NCI-H446 treated with DMSO at 0.1 percent for 48 hours (cell line): ENCODE measurements around the gene GFRA1.

Experiments
- DNase-seq: peaks from one replicate; lab custom pipeline; 2025; lab: John Stamatoyannopoulos, UW

The GFRA1 gene

DNA sequence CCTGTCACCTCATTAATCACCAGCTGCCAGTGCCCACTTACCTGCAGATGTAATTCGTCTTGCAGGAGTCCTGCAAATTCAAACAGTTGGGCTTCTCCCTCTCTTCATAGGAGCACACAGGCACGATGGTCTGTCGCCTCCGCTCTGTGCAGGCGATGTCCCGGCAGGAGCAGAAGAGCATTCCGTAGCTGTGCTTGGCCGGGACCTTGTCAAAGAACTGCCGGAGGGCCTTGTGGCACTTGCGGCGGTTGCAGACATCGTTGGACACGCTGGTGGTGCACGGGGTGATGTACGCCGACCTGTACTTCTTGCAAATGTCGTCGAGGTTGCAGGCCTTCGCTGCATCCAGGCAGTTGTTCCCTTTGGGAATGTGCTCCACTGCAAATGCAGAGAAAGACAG is 147.8 kb downstream of the GFRA1 start:
- no peak for DNase-seq

DNA sequence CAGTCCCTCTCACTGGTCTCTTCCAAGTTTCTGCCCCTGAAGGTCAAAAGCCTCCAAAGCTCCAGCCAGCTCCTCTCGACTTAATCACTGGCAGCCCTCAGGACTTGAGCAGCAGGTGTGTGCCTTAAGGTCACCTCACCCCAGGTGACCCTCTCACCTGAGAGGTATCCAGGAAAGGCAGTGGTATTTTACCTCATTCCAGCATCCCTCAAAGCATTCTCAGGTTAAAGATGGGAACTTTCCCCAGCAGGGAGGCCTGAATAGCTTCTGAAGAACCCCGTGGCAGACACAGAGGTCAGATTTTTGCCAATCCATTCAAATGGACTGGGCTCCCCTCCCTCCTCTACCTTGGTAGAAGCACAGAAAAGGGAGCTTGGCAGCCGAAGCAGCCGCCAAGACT is 148.2 kb downstream of the GFRA1 start:
- no peak for DNase-seq

- no peak for DNase-seq
Observed at GRCh38 chr10:116122664-116123063, 150.3 kb downstream of the GFRA1 start.

GRCh38 chr10:116121640-116122525 is 151.1 kb downstream of the GFRA1 start:
- DNase-seq: no peak

- DNase-seq: no peak
Observed at GRCh38 chr10:116120688-116121455, 152.1 kb downstream of the GFRA1 start.

DNA sequence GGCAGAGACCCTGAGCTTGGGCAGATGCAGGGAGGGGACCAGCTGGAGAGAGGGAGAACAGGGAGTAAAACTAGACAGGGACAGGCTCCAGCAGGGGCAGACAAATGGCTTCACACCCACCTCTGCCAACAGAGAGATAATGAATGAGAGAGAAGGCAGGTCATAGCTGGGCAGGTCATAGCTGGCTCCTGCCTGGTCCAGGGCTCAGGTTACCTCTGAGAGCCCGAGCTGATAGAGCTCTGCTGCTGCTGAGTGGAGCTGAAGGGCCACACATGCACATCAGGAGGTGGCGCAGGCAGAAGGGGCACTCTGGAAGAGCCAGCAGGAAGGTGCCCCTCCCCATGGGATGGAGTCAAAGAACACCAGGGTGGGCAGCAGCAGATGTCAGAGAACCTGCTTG is 154.2 kb downstream of the GFRA1 start:
- DNase-seq: no peak

DNA sequence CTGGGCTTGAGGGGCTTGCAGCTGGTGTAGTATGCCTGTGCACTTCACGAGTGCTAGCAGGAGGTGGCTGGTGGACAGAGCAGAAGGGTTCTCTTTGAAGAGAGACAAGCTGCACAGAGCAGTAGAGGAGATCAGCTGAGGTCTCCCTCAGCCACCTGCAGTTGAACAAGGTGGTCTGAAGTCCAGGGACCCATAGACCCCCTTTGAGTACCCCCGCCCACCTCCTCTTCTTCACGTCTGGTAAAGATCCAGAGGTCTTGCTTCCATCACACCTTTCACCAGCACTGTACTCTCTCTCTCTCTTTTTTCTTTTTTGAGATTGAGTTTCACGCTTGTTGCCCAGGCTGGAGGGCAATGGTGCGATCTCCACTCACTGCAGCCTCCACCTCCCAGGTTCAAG is 157.2 kb downstream of the GFRA1 start:
- DNase-seq: no peak

- DNase-seq: no peak
Observed at GRCh38 chr10:116115036-116115641, 157.9 kb downstream of the GFRA1 start.

DNA sequence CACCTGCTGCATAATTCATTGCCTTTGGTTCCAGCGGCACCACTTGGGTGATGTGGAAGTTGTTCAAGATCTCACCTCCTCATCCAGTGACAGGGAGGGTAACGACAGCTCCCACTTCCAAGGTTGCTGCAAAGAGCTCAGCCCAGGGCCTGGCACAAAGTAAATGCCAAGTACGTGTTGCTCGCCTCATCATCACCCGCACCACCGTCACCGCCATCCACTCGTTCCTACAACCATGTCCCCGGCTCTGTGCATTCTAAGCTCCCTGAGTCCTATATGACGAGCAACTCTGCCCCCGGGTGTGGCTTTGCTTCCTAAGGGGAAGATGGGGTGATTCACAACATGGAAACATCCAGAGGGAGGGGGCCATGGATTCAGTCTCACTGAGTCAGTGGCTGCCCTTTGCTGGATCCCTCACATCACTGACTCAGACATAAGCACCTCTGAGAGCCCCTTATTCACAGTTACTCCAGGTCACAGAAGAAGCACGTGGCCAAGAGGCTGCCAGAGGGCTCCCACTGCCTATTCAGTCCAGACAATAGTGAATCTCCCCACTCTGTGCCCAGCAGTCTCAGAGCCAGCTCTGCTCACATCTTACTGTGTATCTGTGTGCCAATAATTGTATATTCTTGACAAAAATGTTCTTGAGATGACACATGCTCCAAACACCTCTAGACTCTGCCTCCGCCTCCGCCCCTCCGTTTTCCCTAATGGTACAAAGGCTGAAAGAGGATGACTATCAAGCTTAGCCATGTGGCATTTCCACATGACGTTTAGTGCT is 159.1 kb downstream of the GFRA1 start:
- DNase-seq: no peak

DNA sequence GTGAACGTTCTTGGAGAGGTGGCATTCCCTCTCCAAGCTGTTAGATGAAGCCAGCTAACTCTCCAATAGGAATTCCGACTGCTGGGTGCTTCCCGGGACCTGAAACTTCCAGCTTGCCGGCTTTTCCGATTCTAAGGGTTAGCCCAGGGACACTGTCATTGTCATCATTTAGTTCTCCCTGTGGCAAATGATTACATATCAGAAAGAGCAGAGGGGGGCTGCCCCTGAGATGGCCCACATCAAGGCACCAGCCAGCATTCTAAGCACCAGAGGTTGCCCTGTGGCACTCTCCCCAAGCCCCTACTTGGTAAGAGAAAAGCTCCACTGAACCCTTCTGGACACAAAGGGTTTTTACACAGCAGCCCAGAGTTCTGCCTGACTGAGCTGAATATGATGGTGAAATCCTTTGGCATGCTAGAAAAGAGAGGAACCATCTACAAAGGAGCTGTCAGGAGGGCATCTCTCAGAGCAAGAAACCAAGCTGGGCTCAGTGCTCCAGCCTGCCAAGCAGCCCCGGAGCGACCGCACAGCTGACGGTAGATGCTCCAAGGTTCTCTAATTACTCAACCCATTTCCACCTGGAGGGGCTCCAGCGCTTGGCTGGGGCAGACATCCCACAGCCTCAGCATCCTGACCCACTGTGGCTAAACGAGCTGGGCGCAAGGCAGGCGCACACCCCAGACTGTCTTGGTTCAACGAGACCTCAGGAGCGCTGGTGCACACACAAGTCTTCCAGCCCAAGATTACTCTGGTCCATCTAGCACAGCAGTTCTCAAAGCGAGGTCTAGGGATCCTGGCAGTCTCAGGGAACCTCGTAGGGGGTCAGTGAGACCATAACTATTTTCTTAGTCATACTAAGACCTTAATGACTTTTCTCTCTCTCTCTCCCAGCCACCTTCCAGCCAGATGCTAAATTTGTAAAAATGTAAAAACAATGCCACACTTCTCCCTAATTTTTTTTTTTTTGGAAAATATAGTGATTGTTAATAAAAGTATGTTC is 160.5 kb downstream of the GFRA1 start:
- no peak for DNase-seq

- DNase-seq: no peak
Observed at GRCh38 chr10:116111483-116112095, 161.4 kb downstream of the GFRA1 start.

- DNase-seq: no peak
Observed at GRCh38 chr10:116110736-116111135, 162.3 kb downstream of the GFRA1 start.

DNA sequence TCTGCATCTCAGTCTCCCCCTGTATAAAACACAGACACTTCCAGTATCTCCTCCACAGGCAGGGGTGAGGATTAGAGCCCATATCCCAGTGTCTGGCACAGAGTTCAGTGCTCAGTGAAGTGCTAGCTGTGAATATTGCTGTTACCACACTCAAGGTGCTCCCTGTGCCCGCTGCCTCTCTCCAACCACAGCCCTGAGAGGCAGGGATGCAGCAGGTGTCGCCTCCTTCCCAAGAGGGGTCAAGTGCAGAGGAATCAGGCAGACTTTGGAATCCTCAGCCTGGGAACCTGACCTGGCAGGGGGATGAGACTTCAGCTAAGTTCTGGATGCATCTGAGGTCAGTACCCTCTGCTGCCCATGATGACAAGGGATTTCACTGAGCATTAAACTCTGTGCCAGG is 163.1 kb downstream of the GFRA1 start:
- no peak for DNase-seq

- DNase-seq: no peak
Observed at GRCh38 chr10:116109481-116109880, 163.5 kb downstream of the GFRA1 start.

DNA sequence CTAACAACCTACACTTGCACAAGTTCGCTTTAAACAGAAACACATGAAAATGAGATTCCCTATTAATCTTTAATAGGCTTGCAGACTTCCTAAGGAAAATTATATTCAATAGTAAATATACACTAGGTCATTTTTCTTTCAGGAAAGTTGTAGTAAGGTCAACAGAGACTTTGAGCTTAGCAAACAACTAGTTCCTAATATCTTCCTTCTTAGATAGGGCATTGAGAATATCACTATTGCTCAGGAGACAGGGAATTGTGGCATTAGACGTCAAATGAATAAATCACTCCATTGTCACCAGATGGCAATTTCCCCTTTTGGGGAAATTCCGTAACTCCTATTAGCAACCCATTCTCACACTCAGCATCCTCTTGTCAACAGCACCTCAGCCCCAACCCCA is 164.9 kb downstream of the GFRA1 start:
- no peak for DNase-seq

DNA sequence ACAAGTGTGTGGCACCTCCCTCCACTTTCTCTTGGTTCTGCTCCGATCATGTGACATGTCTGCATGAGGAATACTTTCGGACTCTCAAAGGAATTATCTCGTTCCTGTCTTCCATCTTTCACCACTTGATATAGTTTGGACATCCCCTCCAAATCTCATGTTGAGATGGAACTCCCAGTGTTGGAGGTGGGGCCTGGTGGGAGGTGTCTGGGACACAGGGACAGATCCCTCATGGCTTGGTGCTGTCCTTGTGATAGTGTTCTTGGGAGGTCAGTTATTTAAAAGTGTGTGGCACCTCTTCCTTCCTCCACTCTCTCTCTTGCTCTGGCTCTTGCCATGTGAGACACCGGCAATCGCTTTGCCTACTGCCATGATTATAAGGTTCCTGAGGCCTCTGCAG is 166.4 kb downstream of the GFRA1 start:
- no peak for DNase-seq

GRCh38 chr10:116105264-116105663 is 167.7 kb downstream of the GFRA1 start:
- DNase-seq: no peak

- no peak for DNase-seq
Observed at GRCh38 chr10:116104210-116104932, 168.6 kb downstream of the GFRA1 start.

- no peak for DNase-seq
Observed at GRCh38 chr10:116103668-116104067, 169.3 kb downstream of the GFRA1 start.
